ENCODE measurements around the gene GRM2.
"Not testable (repeated sequence)": the region's sequence is repeated elsewhere in the genome, so short reads cannot be mapped to it uniquely, and the experiment has no call there.

The GRM2 gene

DNA sequence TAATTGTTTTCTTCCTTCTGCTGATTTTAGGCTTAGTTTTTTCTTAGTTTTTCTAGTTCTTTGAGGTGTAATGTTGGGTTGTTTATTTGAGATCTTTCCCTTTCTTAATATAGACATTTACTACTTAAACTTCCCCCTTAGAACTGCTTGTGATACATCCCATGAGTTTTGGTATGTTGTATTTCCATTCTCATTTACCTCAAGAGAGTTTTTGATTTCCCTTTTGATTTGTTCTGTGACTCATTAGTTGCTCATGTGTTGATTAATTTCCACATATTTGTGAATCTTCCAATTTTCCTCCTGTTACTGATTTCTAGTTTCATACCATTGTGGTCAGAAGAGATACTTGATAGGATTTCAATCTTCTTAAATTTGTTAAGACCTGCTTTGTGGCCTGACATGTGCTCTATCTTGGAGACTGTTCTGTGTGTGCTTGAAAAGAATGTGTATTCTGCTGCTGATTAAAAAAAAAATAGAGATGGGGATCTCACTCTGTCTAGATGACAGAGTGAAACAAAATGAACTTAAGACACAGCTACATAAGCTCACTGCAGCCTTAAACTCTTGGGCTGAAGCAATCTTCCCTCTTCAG is 22.3 kb downstream of the GRM2 start:
- no peak for DNase-seq (ENCODE audit: low read depth)

DNA sequence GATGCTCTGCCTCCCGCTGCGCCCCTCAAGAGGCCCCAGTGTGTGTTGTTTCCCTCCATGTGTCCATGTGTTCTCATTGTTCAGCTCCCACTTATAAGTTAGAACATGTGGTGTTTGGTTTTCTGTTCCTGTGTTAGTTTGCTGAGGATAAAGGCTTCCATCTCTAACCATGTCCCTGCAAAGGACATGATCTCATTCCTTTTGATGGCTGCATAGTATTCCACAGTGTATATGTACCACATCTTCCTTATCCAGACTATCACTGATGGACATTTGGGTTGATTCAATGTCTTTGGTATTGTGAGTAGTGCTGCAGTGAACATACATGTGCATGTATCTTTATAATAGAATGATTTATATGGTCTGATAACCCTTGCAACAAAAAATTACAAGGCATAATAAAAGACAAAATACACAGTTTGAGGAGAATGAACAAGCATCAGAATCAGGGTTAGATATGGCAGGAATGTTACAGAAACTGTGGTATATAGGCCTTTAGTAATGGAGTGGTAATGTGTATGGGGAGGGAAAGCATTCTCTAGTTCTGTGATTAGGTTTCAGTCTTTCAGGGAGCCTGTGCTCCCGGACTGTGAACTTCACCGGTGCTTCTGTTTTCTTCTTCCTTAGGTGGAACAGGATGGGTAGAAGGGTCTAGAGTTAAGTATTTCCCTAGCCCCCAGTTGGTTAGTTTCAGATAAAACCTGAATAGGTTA is 27.1 kb downstream of the GRM2 start:
- no peak for DNase-seq (ENCODE audit: low read depth)

DNA sequence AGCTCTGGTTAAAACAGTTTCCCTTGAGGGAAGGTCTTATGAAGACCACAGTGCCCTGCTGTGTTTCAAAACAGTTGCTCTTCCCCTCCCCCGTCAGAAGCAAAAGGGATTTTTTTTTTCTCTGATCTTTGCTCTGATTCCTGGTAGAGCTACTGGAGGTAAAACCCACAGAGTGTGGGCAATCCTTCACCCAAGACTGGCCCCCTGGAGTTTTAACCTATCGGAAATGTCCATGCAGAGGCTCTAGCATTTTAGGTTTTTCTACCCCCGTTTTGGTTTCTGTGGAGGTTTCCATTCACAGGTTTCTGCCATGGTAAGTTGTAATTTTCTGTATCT is 27.7 kb downstream of the GRM2 start:
- DNase-seq (ENCODE audit: low read depth) = no peak

DNA sequence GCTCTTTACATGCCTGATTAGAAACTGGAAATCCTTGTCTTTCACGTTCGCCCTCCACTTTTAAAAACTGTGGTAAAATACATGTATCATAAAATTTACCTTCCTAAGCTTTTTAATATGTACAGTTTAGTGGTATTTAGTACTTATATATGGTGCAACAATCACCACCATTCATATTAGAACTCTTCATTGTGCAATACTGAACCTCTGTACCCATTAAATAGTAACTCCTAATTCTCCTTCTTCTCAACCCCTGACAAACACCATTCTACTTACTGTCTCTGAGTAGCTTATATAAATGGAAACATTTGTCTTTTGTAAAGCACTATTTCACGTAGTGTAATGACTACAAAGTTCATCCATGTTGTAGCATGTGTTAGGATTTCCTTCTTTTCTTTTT is 28.2 kb downstream of the GRM2 start:
- DNase-seq (ENCODE audit: low read depth) = no peak

DNA sequence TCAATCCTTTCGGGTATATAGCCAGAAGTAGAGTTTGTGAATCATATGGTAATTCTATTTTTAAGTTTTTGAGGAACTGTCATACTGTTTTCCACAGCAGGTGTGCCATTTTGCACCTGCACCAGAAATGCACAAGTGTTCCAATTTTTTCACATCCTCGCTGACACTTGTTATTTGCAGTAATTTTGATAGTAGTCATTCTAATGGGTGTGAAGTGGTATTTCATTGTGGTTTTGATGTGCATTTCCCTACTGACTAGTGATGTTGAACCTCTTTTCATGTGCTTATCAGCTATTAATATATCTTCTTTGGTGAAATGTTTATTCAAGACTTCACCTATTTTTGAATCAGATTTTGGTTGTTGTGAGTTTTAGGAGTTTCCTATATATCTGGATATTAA is 29.1 kb downstream of the GRM2 start:
- DNase-seq (ENCODE audit: low read depth) = no peak

DNA sequence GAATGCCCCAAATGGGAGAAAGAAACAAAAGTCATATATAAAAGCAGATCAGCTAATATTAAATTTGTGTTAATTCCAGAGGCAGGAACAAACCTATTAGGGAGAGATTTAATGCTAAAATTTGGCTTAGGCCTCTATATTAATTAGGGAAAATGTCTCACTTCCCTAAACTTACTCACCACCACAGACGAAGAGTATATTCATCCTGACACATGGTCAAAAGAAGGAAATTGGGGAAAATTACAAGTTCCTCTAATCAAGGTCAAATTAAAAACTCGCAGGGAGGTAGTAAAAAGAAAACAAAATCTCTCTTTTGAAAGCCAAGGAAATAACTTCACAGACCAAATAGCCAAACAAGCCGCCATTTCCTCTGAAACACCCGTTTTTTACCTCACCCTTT is 32.2 kb downstream of the GRM2 start:
- DNase-seq (ENCODE audit: low read depth) = no peak

DNA sequence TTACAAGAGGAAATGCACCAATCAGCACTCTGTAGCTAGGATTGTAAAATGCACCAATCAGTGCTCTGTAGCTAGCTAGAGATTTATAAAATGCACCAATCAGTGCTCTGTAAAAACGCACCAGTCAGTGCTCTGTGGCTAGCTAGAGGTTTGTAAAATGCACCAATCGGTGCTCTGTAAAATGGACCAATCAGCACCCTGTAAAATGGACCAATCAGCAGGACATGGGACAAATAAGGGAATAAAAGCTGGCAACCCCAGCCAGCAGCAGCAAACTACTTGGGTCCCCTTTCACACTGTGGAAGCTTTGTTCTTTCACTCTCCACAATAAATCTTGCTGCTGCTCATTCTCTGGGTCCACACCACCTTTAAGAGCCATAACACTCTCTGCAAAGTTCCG is 35.5 kb downstream of the GRM2 start:
- DNase-seq (ENCODE audit: low read depth) = not testable (repeated sequence)

DNA sequence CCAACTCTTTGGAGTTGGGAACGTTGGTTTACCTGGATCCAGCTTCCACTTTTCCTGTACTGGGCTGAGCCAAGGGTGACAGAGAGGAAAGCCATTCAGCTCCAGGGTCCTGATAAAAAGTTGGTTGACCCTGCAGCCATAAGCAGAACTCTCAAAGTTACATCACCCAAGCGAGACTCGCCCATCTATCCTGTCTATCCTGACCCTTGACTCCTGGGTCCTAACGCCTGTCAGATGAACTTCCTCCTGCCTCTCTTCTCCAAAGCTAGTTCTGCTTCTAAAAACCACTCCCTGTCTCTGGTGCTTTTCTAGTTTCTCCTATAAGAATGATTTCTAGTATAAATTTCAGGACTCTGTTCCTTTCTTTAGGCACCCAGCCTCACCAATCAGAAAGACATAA is 36.1 kb downstream of the GRM2 start:
- DNase-seq (ENCODE audit: low read depth) = not testable (repeated sequence)

DNA sequence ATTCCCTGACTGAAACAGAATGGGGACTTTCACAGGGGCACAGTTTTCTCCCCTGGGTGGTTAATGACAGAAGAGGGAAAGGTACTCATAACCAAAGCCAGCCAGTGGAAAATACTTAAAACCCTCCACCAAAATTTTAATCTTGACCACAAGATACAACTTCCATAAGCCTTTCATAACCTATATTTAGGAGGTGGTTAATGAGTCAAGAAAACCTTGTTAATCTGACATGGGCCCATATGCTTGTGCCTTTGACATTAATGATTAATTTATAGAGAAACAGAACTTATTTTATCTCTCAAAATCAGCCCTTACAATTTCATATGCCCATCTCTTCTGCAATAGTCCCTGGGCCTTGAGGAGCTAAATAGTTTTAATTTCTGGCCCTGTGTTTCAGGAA is 41.0 kb downstream of the GRM2 start:
- DNase-seq (ENCODE audit: low read depth) = no peak

DNA sequence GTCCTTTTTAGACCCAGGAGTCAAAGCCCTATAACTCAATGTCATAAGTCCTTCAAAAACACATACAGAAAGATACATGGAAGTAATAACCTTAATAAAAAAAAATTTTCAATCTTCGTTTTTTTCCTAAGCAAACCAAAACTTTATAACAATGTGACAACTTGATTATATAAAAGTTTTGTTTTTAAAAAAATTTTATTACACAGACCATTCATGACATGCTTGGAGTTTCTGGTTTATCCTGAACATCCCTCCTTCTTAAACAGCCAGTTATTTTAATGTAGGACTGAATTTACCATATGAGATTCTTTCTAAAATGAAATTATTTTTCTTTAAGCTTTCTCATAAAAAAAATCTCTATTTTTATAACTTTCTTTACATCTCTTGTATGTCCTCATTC is 41.5 kb downstream of the GRM2 start:
- DNase-seq (ENCODE audit: low read depth) = no peak

DNA sequence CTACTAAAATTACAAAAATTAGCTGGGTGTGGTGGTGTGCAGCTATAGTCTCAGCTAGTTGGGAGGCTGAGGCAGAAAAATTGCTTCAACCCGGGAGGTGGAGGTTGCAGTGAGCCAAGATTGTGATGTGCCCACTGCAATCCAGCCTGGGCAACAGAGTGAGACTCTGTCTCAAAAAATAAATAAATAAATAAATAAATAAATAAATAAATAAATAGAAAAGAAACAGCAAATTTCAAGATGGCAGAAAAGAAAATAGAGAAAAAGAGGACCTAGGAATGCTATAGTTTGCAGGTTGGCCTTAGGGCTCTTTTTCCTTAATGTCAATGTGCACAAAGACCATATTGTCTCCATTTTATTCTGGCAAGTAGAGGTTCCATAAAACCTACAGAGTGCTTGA is 44.0 kb downstream of the GRM2 start:
- no peak for DNase-seq (ENCODE audit: low read depth)

DNA sequence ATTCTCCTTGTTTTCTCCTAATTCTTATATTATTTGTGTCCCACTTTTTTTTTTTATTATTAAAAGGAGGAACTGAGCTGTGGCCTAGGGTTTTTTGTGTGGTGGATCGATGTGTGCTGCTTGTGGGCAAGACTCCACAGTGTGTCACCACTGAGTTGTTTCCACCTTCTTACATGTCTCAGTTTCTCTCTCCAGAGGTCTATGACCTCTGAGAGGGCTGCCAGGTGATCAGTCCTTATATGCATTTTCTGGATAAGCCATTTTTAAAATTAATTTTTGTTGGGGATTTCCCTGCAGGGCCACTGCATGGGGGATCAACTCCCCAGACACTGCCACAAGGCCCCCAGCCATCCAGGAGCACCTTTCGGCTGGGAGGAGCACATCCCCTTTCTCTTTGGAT is 44.4 kb downstream of the GRM2 start:
- no peak for DNase-seq (ENCODE audit: low read depth)

DNA sequence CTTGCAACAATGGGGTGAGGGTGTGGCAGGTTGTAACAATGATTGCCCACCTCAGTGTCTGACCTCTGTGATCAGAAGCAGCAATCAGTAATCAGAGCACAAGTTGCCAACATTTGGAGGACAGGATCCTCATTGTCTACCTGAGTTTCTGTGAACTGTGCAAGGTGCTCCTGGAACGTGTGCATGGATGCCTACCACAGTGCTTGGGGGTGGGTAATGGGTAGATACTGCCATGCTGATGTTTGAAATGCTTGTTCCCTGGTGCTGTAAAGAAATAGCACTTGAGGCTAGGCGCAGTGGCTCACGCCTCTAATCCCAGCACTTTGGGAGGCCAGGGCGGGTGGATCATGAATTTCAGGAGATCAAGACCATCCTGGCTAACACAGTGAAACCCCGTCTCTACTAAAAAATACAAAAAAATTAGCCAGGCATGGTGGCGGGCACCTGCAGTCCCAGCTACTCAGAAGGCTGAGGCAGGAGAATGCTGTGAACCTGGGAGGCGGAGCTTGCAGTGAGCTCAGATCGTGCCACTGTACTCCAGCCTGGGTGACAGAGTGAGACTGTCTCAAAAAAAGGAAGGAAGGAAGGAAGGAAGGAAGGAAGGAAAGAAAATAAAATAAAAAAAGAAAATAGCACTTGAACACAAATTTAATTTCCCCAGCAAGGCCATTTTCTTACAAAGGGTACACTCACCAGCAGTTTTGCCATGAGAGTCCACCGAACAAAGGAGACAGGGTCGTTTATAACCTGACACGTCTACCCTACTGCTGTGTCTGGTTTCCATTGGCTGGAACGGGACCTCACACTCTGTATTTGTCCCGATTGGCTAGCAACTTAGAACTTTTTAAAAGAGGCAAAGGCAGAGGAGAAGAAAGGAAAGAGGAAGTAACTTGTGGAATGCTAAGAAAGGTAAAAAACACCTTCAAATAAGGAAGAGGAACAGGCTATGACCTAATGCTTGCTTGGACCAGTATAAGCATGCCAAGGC is 47.2 kb downstream of the GRM2 start:
- DNase-seq (ENCODE audit: low read depth) = not testable (repeated sequence)

DNA sequence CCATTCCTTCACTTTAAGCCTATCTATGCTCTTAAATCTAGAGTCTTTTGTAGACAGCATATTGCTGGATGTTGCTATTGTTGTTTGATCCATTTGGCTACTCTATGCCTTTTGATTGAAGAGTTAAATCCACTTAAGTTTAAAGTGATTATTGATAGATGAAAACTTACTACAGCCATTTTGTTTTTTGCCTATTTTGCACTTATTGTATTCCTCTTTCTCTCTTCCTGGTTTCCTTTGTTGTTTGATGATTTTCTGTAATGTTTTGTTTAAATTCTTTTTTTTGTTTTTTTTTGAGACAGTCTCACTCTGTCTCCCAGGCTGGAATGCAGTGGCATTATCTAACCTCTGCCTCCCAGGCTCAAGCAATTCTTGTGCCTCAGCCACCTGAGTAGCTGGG is 52.3 kb downstream of the GRM2 start:
- no peak for DNase-seq (ENCODE audit: low read depth)

Measured in amniotic epithelial cell (primary cell).